Transverse colon (tissue), 4 donors: ENCODE data around the gene SMCP. TPM values are rescaled to one million over a fixed set of nuclear protein-coding genes. Genes with fewer than 3 reads are reported as not detected.

ENCODE experiments used
- DNase-seq: peaks from one replicate; pipeline ENCODE4 v3.0.0-alpha.2; 2019
- H3K27ac ChIP-seq, 4 donors: fragments of 200-600 bp; sonication (generic); 2 replicates each; pipeline ENCODE4 v1.5.1; 2016 to 2018; ENCODE audit warnings: inconsistent platforms in 4 of 4
- H3K27me3 ChIP-seq: fragments of 200-600 bp; sonication (generic); 2 replicates; pipeline ENCODE4 v1.5.1; 2017; ENCODE audit warnings: inconsistent platforms
- H3K36me3 ChIP-seq, 4 donors: fragments of 200-600 bp; sonication (generic); 2 replicates each; pipeline ENCODE4 v1.5.1; 2017 to 2019; ENCODE audit warnings: inconsistent platforms in 4 of 4
- H3K4me1 ChIP-seq, 4 donors: fragments of 200-600 bp; sonication (generic); 2 replicates each; pipeline ENCODE4 v1.5.1; 2017 to 2020; ENCODE audit warnings: inconsistent platforms in 4 of 4
- H3K4me3 ChIP-seq, 4 donors: fragments of 200-600 bp; sonication (generic); 1 replicate in 1 of 4; 2 replicates in 3 of 4; pipeline versions ENCODE4 v1.5.1 to v1.6.1; 2017 to 2019; ENCODE audit warnings: inconsistent platforms in 4 of 4
- H3K9me3 ChIP-seq, 2 donors: fragments of 200-600 bp; sonication (generic); 2 replicates each; pipeline ENCODE4 v1.5.1; 2017 to 2019; ENCODE audit warnings: inconsistent platforms in 2 of 2
- EP300 ChIP-seq: sonication (generic); formaldehyde crosslinking; IDR thresholded peaks from one replicate; pipeline ENCODE4 v1.6.1; 2017; ENCODE audit warnings: antibody characterized with exemption, low read depth
- POLR2A ChIP-seq: fragments of 450-650 bp; IDR thresholded peaks from one replicate; pipeline ENCODE4 v1.6.1; 2016; ENCODE audit warnings: antibody characterized with exemption, mild to moderate bottlenecking, moderate library complexity
- POLR2AphosphoS5 ChIP-seq, 3 donors: sonication (generic); formaldehyde crosslinking; IDR thresholded peaks; one replicate each; pipeline ENCODE4 v1.6.1; 2016; ENCODE audit warnings: antibody characterized with exemption in 3 of 3
- WGBS, 2 donors: methylation state at CpG; one replicate each; pipeline ENCODE4 v1.1.5; 2018; ENCODE audit warnings: low coverage in 1 of 2; 5-methylcytosine and 5-hydroxymethylcytosine counted together
- in situ Hi-C, 4 donors: fragments of 200-750 bp; cut with MboI; loops; one replicate each; pipeline versions ENCODE4 v1.15.0 to v1.15.1; 2017; ENCODE audit warnings: low sequenced_read_pairs in 3 of 4, low pct_ligation_motif_present in 1 of 4, low pct_unique_long_range_greater_than_20kb in 1 of 4
- intact Hi-C: fragments of 100-400 bp; cut with DNase I; formaldehyde crosslinking; loops from one replicate; pipeline ENCODE4 v1.15.1; 2023; ENCODE audit warnings: low total_unique reads
- total RNA-seq, 4 donors: library from RNA; depleted of rRNA; stranded (reverse); fragments of >200 nt; gene quantifications; one replicate each; pipeline ENCODE4 v1.1.0, GENCODE V29; 2016
- TF ChIP-seq, protein P1 (sequence below), 5 experiments: fragments of 200-600 bp in 3 of 5; fragments of 450-650 bp in 2 of 5; sonication (generic) in 3 of 5; IDR thresholded peaks; 1 replicate in 2 of 5; 2 replicates in 3 of 5; pipeline ENCODE4 v1.5.1; 2016 to 2017; ENCODE audit warnings: antibody characterized with exemption in 5 of 5, inconsistent platforms in 3 of 5, mild to moderate bottlenecking in 2 of 5, moderate library complexity in 1 of 5

SMCP gene
- total RNA-seq, result not detected

GRCh38 chr1:152878042-152878441, at the start of gene SMCP:
SMCP (plus strand) TSS chr1:152878322; CDS start chr1:152884423, 6,101 bp downstream.
- no peaks in the 10 kb centered on the region for H3K27me3 ChIP-seq
- no peak within 1 kb of the TSS for H3K27ac ChIP-seq
- no peaks in the 10 kb centered on the region for H3K9me3 ChIP-seq
- H3K4me1 ChIP-seq, result no peaks in the 10 kb centered on the region
- TF ChIP-seq POLR2A (no peak), EP300 (no peak), POLR2AphosphoS5 (IDR thresholded peaks at IDR 0.05) (no peak)
- TF ChIP-seq, protein P1, sequence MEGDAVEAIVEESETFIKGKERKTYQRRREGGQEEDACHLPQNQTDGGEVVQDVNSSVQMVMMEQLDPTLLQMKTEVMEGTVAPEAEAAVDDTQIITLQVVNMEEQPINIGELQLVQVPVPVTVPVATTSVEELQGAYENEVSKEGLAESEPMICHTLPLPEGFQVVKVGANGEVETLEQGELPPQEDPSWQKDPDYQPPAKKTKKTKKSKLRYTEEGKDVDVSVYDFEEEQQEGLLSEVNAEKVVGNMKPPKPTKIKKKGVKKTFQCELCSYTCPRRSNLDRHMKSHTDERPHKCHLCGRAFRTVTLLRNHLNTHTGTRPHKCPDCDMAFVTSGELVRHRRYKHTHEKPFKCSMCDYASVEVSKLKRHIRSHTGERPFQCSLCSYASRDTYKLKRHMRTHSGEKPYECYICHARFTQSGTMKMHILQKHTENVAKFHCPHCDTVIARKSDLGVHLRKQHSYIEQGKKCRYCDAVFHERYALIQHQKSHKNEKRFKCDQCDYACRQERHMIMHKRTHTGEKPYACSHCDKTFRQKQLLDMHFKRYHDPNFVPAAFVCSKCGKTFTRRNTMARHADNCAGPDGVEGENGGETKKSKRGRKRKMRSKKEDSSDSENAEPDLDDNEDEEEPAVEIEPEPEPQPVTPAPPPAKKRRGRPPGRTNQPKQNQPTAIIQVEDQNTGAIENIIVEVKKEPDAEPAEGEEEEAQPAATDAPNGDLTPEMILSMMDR (IDR thresholded peaks at IDR 0.05), result no peak
- in situ Hi-C loops, result no loop called here
- no peak for DNase-seq
- H3K36me3 ChIP-seq, result no peaks in the 10 kb centered on the region
- intact Hi-C loops, result no loop called here
- 8% methylated on average over 1 of the region's 1 CpG; no CpG with 5 or more reads in 1 of the 2 donors for WGBS, 2 donors
- H3K4me3 ChIP-seq, result no peak within 1 kb of the TSS

- intact Hi-C loops, result no loop called here
- in situ Hi-C loops, result no loop called here
- Histone ChIP-seq H3K4me1 (no peaks in the 10 kb centered on the region), H3K4me3 (no peak overlapping the region), H3K9me3 (no peaks in the 10 kb centered on the region), H3K27me3 (no peaks in the 10 kb centered on the region), H3K27ac (no peak overlapping the region), H3K36me3 (no peaks in the 10 kb centered on the region)
- 45% methylated on average over 2 of the region's 2 CpGs; no CpG with 5 or more reads in 1 of the 2 donors for WGBS, 2 donors
- DNase-seq, result no peak
- TF ChIP-seq, protein P1 (IDR thresholded peaks at IDR 0.05), result no peak
- TF ChIP-seq POLR2AphosphoS5 (IDR thresholded peaks at IDR 0.05) (no peak), EP300 (no peak), POLR2A (no peak)
Measured at GRCh38 chr1:152836870-152837269, 41.3 kb upstream of the SMCP start.

GRCh38 chr1:152842556-152842955, 35.6 kb upstream of the SMCP start, which contains the start of gene LCE6A:
LCE6A (plus strand) TSS chr1:152842856; CDS start chr1:152843521, 665 bp downstream.
- in situ Hi-C loops (no loop called here), intact Hi-C loops (no loop called here)
- WGBS, 2 donors, result 86% methylated on average over 3 of the region's 3 CpGs; no CpG with 5 or more reads in 1 of the 2 donors

GRCh38 chr1:152855661-152856060, 22.5 kb upstream of the SMCP start:
- TF ChIP-seq, protein P1 (IDR thresholded peaks at IDR 0.05), result no peak
- TF ChIP-seq POLR2AphosphoS5 (IDR thresholded peaks at IDR 0.05), result no peak
- no peaks in the 10 kb centered on the region for H3K36me3 ChIP-seq
- H3K4me1 ChIP-seq, result no peaks in the 10 kb centered on the region
- no peaks in the 10 kb centered on the region for H3K27me3 ChIP-seq
- DNase-seq, result no peak
- intact Hi-C loops (no loop called here), in situ Hi-C loops (loop anchor here in 1 of 4 donors (25.0 kb wide), 1 partner anchor 357 kb away; the partner anchor contains the start of genes LELP1 and PRR9)
- H3K27ac ChIP-seq, result no peak overlapping the region
- no peak overlapping the region for H3K4me3 ChIP-seq
- WGBS, 2 donors, result 52 to 67% methylated on average over 1 to 2 of the region's 2 CpGs
- no peaks in the 10 kb centered on the region for H3K9me3 ChIP-seq

More at GRCh38 chr1:152842556-152842955, 35.6 kb upstream of the SMCP start, which contains the start of gene LCE6A:
- Histone ChIP-seq H3K9me3 (no peaks in the 10 kb centered on the region), H3K27ac (no peak within 1 kb of the TSS), H3K4me1 (no peaks in the 10 kb centered on the region), H3K4me3 (no peak within 1 kb of the TSS), H3K27me3 (no peaks in the 10 kb centered on the region), H3K36me3 (no peaks in the 10 kb centered on the region)
- no peak for DNase-seq
- TF ChIP-seq, protein P1 (IDR thresholded peaks at IDR 0.05), result no peak
- TF ChIP-seq EP300 (no peak), POLR2AphosphoS5 (IDR thresholded peaks at IDR 0.05) (no peak), POLR2A (no peak)
